HG02678 (cell line): ENCODE data around the gene SLC41A1.

ENCODE experiments used
- ATAC-seq: cut with Tn5 transposase; IDR thresholded peaks from one replicate; pipeline ENCODE4 v1.9.1; 2021; ENCODE audit warnings: mild to moderate bottlenecking, moderate library complexity; ENCODE audit not compliant: unreplicated experiment

Gene SLC41A1

DNA sequence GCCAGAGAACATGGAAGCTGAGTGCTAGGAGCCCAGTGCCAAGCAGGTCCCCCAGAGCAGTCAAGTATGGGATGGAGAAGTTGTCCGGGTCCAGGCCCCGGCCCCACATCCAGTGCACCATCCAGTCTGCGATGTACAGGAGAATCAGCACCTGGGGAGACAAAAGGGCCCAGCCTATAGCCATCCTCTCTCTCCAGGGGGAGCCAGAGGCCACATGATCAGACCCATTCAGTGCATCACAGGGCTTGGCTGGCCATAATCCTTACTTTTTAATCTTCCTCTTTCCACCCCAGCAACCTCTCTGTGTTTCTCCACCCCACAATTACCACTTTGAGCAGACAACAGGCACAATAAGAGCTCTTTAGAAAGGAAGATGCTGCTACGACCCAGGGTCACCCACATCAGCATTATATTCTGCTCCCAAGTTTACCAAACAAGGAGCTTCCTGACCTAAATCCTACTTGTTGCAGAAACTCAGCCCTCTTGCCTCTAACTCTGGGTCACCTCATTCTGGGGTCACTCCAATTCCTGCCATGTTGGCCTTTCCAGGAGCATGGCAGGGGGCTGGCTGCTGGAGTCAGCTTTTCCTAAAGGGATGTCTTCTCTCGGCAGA lies 21.3 kb downstream of the SLC41A1 start:
- peak; percentile 47 for ATAC-seq

DNA sequence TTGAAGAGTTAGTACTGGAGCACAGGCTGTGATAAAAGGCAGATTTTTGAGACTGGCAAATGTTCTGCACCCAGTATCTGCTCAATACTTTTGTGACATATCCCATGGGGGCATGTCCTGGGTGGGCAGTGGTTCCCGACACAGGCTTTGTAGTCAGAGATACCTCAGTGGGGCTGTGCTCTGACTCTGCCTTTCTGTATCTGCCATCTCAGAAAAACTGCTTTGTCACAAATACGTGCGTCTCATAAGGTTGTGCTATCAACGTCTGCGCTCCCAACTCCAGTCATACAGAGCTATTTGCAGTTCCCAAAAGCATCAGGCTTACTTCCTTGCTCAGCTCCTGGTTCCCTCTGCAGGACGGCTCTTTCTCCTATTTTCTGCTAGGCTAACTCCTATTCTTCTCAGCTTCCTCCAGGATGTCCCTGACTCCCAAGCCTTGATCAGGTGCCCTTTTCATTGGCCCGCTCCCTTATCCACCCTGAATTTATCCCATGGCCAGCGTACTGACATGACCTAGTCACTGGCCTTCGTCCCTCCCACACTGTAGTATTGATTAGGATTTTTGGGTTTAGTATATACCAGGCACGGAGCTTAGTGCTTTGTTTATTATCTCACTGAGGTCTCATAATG lies 25.6 kb downstream of the SLC41A1 start:
- no peak for ATAC-seq

DNA sequence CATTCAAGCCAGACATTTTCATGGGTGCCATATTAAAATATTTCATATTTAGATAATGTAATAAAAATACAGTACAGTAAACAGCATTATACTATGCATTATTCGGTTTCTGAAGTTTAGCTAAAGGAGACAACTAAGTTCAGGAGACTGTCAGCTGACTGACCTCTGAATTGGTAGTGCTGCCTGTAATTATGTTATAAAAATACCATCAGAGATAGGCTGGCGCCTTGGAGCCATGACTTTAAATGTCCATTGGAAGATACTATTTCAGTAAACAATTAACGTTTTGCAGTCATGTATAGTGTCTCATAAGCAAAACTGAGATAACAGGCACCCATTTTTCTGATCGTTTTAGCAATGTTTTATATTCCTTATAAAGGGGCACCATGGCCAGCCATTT lies 26.4 kb downstream of the SLC41A1 start:
- no peak for ATAC-seq

DNA sequence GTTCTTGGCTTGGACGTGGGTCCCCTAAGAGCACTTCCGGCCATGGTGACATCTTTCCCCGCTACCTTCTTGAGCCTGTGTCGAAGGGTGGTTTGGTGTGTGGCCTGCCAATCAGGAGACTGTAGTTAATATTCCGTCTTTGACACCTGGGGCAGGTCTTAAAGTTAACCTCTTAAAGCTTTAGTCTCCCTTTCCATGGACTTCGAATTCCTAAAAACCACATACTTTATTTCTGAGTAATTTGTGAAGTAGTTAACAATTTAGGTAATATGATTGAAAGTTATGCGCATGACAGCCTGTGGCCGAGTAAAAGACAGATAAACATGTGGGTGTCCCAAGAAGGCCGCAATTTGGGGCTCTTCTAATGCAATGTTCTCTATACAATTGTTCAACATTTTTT lies 27.6 kb downstream of the SLC41A1 start:
- no peak for ATAC-seq

DNA sequence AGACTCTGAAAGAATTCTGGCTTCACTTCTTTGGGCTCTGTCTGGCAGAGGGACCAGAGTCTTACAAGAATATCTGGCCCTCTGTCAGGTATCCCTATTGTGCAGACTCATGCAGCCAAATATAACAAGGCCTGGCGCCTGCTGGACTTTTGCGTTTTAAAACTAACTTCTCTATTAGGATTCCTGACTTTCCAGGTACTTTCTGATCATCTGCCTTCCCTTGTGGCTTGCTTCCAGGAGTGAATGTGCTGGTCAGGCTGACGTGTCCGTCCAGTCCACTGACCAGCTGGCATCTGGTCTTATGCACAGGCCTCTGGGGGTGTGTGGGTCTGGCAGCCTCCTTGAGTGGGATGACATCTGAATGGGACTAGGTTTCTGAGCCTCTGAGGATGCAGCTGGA lies 29.1 kb downstream of the SLC41A1 start:
- ATAC-seq: no peak

DNA sequence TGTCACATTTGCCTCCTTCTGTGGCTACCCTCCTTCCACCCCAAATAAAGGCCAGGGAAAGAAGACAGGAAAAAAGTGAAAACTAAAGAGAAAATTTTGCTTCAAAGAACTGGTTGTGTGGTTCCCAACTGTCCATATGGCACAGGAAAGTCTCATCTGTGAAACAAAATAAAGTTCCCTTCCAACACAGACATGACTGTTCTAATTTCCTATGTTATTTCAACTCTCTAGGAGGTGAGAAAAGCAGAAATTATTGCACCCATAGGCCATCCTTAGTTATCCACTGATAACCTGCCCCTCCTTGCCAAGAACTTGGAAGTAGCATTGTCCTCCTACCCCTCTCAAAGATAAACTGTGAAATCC lies 29.6 kb downstream of the SLC41A1 start:
- ATAC-seq: no peak

DNA sequence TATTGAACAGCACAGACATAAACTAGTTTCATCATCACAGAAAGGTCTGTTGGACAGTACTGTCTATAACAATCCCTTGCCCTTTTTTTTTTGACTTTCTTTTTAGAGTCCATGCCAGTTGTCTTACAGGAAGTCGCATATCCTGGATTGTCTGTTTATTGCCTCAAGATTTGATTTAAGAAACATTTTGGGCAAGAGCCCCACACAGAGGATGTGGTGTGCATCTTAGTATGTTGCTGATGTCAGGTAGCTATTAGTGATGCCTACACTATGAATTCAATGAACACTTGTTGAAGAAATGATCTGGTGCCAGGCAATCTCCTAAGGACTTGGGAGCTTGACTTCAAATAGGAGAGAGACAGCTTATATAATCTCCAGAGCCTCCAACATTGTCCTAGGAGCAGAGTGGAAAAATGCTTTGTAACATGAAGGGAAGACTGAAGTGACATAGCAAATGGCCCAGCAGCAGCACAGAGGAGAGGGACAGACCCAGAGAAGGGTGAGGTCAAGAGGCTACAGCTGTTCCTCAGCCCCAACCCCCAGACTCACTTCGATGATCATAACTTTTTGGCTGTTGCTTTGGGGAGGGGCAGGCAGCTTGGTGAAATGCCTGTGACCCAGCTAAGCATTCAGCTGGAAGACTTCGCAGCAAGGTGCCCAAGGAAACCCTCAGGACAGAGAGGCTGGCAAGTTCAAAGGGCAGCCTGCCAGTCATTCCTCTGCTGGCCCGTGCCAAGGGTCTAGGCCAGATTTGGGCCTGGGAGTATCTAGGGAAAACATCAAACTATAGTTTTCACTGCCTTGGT lies 30.2 kb downstream of the SLC41A1 start:
- no peak for ATAC-seq

DNA sequence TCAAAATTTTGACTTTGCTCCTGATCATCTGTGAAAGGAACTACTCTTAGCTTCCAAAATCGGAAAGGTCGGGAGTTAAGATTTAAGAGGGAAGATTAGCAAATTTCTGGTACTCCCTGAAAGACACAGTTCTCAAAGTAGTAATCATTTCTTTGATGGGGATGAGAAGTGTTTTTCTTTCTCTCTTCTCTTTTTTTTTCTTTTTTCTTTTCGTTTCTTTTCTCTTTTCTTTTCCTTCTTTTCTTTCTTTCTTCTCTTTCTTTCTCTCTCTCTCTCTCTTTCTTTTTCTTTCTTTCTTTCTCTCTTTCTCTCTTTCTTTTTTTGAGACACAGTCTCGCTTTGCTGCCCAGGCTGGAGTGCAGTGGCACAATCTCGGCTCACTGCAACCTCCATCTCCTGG lies 32.7 kb downstream of the SLC41A1 start:
- no peak for ATAC-seq

DNA sequence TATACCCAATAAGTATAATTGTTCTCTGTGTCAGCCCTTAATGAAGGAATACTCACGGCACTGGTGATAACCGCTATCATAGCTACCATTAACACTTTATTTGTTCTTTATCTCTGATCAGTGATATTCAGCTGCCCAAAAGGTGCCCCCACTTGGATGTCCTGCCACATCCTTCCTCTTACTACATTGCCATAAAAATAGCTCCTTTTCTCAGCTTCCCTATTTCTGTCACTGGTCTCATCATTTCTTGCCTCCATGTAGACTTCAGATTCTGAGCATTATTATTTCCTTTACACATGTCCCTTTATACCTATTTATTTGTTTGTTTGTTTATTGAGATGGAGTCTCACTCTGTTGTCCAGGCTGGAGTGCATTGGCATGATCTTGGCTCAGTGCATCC lies 35.0 kb downstream of the SLC41A1 start:
- ATAC-seq: no peak

DNA sequence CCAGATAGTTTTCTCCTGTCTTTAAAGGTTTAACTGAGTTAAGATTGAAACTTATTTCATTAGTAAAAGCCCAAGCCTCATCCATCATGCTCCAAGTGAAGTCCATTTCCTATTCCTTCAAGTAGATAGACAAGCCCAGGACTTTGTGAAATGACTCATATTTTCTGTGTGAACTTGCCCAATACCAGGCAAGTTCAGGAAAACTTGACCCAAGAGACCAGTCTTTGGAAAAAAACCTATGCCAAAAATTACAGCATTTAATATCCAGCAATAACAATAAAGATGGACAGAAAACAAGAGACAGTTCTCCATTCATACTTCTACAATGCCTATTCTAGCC lies 37.3 kb downstream of the SLC41A1 start:
- no peak for ATAC-seq

DNA sequence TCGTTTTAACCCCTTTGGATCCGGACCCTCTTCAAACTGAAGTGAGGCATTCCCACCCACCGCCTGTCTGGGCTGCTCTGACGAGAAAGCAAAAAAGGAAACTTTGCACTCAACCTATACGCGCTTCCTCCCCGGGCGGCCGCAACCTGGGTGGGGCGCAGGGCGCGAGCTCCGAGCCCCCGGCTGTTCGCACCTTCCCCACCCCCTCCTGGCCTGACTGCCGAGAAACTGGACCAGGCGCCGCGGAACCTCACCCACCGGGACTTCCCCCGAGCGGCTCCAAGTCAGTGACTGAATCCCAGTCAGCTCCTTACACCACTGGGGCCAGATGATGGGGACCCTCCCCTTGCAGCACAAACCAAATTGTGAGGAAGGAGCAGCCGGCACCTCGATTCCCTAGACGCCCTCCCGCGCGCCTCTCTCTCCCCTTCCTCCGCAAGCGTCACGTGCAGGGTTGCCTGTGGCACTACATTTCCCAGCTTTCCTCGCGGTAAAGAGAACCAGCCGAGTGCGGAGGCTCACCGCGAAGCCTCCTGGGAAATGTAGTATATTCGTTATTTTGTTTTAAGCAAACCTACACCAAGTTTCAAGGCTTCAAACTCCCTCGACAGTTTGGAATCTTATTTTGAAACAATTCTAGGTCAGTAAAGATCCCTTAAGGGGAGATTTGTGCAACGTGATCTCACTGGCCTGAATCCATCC lies 37.8 kb downstream of the SLC41A1 start, which contains the start of gene RAB29:
Gene RAB29 (minus strand): TSS at position 468 of the 702 bp plus-strand sequence. CDS start 526 bp downstream, outside the sequence.
- peak; percentile 76 for ATAC-seq

DNA sequence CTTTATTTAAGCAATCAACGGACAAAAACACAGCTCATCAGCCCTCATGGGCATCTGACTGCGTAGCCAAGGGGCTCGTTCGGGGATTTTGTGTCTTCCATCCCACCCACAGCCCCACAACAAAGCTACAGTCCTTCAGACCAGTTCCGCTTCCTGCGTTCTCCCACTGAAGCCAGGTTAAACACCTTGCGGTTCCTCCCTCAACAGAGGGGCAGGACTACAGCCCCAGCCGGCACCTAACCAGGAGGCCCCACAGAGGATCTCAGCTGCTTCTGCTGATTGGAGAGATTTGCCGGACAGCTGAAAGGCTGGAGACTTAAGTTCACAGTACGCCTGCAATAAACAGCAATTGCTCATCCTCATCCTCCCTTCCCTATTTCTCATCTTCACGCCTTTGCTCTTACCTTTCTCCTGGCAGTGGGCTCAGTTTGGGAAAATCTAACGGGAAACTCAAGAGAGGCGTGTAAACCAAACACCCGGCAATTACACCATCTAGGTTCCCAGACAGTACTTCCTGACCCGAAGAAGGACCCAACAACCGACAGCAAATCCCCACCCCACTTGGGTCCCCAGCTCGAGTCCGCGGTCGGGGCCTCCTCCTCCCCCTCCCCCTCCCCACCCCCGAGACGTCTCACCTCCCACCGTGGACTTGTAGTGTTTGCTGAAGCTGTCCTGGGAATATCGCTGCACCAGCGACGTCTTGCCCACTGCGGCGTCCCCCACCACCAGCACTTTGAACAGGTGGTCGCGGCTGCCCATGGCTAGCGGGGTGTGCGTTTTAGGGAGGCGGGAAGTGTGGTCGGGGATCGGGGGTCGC lies 38.6 kb downstream of the SLC41A1 start:
- ATAC-seq: peak; percentile 44

DNA sequence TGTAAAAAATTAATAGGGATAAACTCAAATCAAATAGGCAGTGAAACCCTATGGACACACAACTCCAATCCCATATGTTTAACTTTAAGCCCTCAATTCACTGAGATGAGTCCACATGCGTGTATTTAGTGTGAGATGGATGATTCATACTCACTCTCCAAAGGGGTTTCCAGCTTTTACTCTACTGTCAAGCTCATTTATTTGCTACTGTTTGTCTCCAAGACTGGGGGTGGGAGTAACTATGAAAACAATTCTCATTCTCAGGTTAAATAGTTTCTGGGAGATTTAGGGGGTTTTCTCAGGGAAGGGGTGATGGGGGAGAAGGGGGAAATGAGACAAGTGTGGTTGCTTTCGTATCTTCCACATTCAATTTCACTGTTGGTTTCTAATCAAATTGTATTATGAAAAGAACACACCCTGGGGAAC lies 40.4 kb downstream of the SLC41A1 start:
- ATAC-seq: no peak

DNA sequence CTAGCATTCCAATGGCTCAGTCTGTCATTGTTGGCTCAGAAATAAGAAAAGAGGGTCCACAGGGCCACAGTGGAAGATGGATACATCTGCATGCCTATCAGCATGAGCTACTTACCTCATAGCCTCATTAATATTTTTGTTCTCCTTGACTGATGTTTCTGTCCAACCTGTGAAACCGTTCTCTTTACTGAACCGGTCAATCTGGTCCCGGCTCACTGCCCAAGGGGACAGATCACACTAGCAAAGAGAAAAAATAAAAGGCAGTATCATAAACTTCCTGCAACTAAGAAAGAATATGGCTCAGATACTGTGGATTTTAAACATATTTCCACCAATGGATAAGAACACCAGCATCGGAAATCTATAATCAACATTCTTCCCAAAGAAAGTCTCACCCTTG lies 42.4 kb downstream of the SLC41A1 start:
- ATAC-seq: no peak

DNA sequence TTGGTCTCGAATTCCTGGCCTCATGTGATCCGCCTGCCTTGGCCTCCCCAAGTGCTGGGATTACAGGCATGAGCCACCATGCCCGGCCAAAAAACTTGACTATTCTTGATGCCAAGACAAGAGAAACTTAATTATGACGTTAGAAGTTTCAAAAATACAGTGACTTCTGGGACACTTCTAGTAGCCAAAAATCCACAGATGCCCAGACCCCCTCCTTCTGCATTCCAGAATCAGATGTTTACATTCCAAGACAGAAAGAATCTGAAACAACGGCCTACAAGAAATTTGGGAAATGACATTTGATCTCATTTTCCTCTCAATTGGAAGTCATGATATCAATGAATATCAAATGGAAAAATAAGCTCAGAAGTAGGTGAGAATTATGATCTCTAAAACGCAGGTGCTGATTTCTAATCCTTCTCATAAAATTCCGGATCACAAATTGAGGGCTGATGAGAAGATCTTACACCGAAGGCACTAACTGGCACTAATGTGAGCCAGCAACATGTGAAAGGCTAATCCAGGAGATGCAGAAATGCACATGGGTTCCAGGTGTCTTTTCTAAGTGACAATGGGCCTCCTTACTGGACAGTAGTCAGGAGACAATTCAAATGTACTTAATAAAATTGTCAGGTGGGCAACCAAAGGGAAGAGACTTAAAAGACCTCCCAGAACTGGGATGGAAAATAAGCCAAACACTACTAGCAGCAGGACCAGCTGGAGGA lies 43.2 kb downstream of the SLC41A1 start:
- no peak for ATAC-seq

DNA sequence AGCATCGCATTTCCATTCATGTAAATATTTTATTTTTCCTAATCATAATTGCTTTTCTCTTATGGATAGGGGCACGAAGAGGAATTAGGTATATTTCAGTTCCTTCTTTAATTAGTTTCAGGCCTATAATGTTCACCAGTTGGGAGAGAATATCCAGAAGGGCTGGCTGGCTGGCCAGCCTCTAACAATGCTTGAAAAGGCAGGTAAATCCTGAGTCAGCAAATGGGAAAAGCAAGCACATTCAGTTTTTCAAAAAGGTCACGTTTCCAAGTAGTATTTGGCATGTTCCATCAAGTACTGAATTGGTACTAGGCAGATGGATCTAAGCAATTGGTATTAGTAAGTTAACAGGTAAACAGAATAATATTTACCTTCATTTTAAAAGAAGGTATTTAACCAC lies 45.8 kb downstream of the SLC41A1 start:
- no peak for ATAC-seq

DNA sequence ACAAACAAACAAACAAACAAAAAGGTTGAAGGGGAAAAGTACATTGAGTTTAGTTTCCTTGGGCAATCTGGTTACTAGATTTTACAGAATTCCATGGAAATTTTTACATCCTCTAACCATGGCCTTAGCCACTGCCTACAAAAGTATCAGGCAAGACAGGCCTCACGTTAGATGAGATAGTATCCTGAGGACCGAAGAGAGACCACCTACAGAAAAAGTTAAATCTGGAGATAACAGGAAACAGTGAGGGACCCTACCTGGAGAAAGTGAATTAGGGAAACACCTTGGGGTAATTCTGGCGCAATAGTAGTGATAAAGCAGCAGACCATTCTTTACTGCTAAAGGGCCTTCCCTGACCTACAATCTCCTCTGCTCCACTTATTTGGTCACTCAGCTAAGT lies 46.4 kb downstream of the SLC41A1 start:
- no peak for ATAC-seq

DNA sequence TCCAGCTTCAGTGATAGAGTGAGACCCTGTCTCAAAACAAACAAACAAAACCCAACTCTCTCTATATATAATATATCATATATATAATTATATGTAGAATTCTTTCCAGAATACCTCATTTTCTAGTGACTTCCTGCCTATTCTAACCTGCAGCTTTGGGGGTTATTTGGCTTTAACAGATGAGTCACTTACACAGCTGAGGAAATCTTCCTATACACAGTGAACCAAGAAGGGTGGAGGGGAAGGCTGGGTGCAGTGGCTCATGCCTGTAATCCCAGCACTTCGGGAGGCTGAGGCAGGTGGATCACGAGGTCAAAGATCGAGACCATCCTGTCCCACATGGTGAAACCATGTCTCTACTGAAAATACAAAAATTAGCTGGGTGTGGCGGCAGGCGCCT lies 47.0 kb downstream of the SLC41A1 start:
- ATAC-seq: no peak

DNA sequence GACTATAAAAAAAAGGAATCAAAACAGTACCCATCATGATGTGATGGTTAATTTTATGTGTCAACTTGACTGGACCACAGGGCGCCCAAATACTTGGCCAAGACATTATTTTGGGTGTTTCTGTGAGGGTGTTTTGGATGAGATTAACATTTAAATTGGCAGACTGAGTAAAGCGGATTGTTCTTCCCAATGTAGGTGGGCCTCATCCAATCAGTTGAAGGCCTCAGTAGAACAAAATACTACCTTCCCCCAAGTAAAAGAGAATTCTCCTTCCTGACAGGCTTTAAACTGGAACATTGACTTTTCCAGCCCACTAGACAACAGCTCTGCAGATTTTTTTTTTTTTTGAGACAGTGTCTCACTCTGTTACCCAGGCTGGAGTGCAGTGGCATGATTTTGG lies 48.4 kb downstream of the SLC41A1 start:
- no peak for ATAC-seq

DNA sequence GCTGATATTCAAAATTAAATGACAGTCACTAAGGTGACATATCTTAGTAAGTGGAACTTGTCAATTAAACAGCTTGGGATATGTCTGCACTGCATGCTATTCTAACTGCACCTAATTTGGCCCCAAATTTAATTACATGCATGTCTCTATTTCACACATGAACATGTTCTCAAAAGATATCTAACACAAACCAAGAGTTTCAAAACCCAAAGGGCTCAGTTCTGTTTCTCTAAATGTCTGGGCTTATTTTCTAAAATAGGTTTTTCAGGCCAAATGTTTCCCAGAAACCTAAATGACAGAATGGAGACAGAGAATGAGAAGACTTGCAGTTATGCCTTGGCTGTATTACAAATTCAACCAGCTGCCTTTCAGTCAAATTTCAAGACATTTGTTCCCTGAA lies 49.0 kb downstream of the SLC41A1 start:
- ATAC-seq: no peak
